Suprapubic skin (tissue), 2 donors: ENCODE results near the gene TMEM145.

Experiments used
- EP300 ChIP-seq: sonication (generic); formaldehyde crosslinking; IDR thresholded peaks from one replicate; pipeline ENCODE4 v1.6.1; 2017; ENCODE audit warnings: antibody characterized with exemption
- POLR2A ChIP-seq, 2 donors: fragments of 450-650 bp; IDR thresholded peaks; one replicate each; pipeline ENCODE4 v1.6.1; 2017; ENCODE audit warnings: antibody characterized with exemption in 2 of 2, mild to moderate bottlenecking in 2 of 2, moderate library complexity in 2 of 2

DNA sequence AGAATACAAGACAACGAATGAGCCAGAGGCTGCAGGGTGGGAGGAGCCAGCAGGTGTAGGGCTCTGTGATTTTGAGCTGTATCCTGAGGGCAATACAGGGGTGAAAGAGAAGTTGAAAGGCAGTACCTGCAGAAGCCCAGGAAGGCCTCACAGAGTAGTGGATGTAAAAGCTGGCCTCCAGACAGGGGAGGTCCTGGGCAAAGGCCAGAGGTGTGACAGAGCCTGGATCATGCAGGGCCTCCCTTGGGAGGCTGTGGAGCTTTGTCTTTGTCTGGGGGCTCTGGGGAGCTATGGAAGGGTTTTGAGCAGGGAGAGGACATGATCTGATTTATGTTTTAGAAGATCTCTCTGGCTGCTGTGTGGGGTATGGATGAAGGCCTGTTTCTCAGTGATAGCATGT, 15.0 kb downstream of the TMEM145 start:
- TF ChIP-seq POLR2A (IDR thresholded peaks at IDR 0.05), result no peak
- TF ChIP-seq EP300, result no peak
